Limb (tissue), 2 donors: ENCODE results near the gene RNPEPL1.
A peak's percentile ranks its signal among the peaks of the same experiment; 100 is the strongest.

Experiments used
- DNase-seq, 2 donors: peaks; one replicate each; pipeline ENCODE4 v3.0.0-alpha.2; 2016; ENCODE audit errors: extremely low spot score in 2 of 2

The RNPEPL1 gene

GRCh38 chr2:240622531-240623235 is 54.4 kb downstream of the RNPEPL1 start:
- DNase-seq: peak in 1 of 2 donors; percentile 29

DNA sequence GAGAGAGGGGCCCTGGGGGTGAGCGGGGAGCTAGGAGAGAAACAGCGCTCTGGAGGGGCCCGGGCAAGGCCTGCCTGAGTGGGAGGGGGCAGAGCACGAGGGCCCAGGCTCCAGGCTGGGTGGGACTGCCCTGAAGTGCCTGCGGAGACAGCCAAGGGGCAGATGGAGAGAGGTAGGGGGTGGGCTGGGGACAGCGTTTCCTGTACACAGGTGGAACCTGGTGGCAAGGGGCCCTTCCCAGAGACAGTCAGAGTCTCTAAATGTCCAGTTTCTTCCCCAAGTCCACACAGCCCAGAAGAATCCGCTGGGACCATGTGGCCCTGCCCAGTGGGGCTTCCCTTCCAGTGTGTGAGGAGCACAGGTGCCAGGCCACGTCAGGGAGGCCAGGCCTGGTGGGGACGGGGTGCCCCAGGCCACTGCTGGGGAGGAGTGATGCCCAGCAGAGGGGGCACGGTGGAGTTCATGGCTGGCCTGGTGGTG is 55.3 kb downstream of the RNPEPL1 start:
- DNase-seq: no peak

- DNase-seq: peak in 1 of 2 donors; percentile 16
Observed at GRCh38 chr2:240624011-240624949, 56.0 kb downstream of the RNPEPL1 start.

GRCh38 chr2:240624950-240625621 is 56.8 kb downstream of the RNPEPL1 start, which contains the start of gene GPR35:
Gene GPR35, plus strand, starts transcription at chr2:240625480. Its CDS starts 4,473 bp downstream, at chr2:240629953.
- peak in 1 of 2 donors; percentile 34 for DNase-seq

DNA sequence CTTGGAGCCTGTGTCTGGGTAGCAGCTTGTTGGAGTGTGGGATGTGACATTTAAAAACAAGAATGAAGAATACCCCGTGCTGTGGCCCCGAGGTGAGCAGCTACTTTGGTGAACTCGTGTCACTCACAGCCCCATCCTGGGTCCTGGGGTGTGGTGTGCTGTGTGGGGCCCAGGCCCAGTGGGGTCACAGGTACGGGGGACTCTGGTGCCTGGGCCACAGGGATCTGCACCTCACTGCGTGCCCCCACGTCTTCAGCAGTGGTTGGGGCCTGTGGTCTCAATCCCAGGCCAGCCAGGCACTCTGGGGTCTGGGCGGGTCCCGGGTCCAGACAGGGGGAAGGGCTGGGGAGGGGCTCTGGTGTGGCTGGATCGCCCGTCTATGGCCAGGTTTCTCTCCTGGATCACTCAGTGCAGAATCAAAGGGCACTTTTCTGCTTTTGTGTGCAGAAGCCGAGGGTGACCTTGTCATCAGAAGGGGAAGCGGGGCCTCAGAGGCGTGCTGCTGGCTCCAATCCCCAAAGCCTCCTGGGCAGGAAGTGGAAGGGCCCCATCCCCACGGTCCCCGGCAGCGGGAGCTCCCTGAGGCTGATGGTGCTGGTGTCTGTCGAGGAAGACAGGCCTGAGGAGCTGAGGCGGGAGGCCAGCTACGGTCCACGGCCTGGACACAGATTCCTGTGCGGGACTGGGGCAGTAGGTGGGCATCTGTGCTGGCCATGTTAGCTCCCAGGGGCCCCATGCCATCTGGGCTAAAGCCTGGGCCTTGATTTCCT is 58.4 kb downstream of the RNPEPL1 start:
- peak in 1 of 2 donors; percentile 20 for DNase-seq

DNA sequence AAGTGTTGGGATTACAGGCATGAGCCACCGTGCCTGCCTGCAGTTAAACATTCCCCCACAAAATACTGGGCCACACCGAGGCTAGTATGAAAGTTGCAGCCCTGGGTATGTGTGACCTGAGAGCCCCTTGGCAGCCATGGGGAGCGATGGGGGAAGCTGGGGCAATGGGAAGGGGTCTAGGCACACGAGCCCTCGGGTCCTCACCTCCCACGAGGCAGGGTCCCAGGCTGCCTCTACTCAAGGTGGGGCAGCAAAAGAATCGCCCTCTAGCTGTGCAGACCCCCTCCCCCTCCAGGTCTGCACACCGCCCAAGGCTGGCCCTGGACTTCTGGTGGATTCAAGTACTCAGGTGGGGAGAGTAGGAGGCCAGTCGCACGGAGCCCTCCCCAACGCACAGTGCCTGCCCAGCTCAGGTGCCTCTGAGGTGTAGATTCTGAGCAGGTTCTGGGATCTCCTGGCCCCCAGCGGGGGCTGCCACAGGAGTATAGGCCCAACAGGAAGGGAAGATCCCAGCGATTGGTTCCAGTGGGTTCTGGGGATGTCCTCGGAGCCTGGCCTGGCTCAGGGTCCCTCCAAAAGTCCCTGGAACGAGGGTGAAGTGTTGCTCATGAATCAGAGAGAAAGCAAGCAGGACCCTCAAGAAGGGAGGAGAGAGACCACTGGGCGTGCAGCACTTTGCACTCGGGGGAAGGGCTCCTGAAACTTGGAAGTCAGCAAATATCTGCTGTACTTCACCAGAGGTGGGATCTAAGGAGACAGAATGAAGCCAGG is 59.6 kb downstream of the RNPEPL1 start:
- DNase-seq: peak in 1 of 2 donors; percentile 18

DNA sequence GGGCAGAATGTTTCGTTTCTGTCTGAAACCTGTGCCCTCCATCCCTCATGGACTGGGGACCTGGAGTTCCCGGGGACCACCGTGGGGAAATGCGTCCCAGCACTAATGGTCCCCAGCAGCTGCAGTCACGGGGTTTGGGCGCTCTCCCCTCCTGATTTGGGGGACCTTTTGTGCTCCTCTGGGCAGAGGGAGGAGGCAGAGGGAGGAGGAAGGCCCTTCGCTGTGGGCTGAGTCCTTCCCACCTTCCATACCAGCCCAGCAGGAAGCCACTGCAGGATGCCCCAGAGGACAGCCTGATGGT is 60.2 kb downstream of the RNPEPL1 start:
- peak in 1 of 2 donors; percentile 14 for DNase-seq

GRCh38 chr2:240628808-240629618 is 60.7 kb downstream of the RNPEPL1 start:
- DNase-seq: no peak

DNA sequence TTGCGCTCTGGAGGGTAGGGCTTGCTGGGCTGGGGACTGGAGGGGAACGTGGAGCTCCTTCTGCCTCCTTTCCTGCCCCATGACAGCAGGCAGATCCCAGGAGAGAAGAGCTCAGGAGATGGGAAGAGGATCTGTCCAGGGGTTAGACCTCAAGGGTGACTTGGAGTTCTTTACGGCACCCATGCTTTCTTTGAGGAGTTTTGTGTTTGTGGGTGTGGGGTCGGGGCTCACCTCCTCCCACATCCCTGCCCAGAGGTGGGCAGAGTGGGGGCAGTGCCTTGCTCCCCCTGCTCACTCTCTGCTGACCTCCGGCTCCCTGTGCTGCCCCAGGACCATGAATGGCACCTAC is 61.3 kb downstream of the RNPEPL1 start:
- no peak for DNase-seq

DNA sequence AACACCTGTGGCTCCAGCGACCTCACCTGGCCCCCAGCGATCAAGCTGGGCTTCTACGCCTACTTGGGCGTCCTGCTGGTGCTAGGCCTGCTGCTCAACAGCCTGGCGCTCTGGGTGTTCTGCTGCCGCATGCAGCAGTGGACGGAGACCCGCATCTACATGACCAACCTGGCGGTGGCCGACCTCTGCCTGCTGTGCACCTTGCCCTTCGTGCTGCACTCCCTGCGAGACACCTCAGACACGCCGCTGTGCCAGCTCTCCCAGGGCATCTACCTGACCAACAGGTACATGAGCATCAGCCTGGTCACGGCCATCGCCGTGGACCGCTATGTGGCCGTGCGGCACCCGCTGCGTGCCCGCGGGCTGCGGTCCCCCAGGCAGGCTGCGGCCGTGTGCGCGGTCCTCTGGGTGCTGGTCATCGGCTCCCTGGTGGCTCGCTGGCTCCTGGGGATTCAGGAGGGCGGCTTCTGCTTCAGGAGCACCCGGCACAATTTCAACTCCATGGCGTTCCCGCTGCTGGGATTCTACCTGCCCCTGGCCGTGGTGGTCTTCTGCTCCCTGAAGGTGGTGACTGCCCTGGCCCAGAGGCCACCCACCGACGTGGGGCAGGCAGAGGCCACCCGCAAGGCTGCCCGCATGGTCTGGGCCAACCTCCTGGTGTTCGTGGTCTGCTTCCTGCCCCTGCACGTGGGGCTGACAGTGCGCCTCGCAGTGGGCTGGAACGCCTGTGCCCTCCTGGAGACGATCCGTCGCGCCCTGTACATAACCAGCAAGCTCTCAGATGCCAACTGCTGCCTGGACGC is 61.9 kb downstream of the RNPEPL1 start:
- no peak for DNase-seq
